ENCODE data around the gene CAMK2A.

- TF ChIP-seq CTCF (IDR thresholded peaks at IDR 0.05; ENCODE audit: poor library complexity) = no peak
- TF ChIP-seq EZH2phosphoT487 (IDR thresholded peaks at IDR 0.05; ENCODE audit: low read depth, severe bottlenecking, unreplicated experiment) = no peak
- TF ChIP-seq EZH2 (IDR thresholded peaks at IDR 0.05; ENCODE audit: borderline replicate concordance) = no peak
Measured at GRCh38 chr5:150178262-150178661, 111.3 kb downstream of the CAMK2A start.
